ENCODE results near the gene DPP10. TPM values are rescaled to one million over a fixed set of nuclear protein-coding genes. Genes with fewer than 3 reads are reported as not detected.

DPP10 gene
- total and polyA plus RNA-seq, 8 donors: 1.1 to 8.2 (median 5.8) TPM

DNA sequence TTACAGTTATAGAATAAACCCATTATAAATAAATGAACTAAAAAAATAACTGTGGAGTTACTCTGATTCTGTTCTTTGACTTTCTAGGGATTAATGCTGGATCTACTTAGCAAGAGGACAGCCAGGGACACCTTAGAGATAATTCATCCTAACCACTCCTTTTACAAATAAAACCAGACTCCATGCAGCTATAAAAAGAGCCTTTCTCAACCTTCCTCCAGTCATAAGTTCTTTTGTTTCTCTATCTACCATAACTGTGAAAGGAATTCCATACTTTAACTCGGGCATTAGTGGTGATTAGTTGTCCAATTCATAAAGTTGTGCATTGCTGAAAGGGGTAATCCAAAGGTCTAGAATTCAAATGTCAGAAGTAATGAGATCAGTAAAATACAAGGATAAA is 682.4 kb downstream of the DPP10 start:
- no peaks in the 10 kb centered on the region for H3K36me3 ChIP-seq
- H3K9me3 ChIP-seq: no peaks in the 10 kb centered on the region
- ATAC-seq (no peak), DNase-seq (no peak), FAIRE-seq (no peak)
- no peak overlapping the region for H3K27ac ChIP-seq
- no peaks in the 10 kb centered on the region for H3K27me3 ChIP-seq
- TF ChIP-seq, protein P1, sequence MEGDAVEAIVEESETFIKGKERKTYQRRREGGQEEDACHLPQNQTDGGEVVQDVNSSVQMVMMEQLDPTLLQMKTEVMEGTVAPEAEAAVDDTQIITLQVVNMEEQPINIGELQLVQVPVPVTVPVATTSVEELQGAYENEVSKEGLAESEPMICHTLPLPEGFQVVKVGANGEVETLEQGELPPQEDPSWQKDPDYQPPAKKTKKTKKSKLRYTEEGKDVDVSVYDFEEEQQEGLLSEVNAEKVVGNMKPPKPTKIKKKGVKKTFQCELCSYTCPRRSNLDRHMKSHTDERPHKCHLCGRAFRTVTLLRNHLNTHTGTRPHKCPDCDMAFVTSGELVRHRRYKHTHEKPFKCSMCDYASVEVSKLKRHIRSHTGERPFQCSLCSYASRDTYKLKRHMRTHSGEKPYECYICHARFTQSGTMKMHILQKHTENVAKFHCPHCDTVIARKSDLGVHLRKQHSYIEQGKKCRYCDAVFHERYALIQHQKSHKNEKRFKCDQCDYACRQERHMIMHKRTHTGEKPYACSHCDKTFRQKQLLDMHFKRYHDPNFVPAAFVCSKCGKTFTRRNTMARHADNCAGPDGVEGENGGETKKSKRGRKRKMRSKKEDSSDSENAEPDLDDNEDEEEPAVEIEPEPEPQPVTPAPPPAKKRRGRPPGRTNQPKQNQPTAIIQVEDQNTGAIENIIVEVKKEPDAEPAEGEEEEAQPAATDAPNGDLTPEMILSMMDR (IDR thresholded peaks at IDR 0.05): no peak
- intact Hi-C loops (cut with DNase I): no loop called here
- no peaks in the 10 kb centered on the region for H3K4me1 ChIP-seq
- 40 to 47% methylated on average over 1 of the region's 1 CpG for WGBS, 2 donors
- H3K4me3 ChIP-seq: no peak overlapping the region

DNA sequence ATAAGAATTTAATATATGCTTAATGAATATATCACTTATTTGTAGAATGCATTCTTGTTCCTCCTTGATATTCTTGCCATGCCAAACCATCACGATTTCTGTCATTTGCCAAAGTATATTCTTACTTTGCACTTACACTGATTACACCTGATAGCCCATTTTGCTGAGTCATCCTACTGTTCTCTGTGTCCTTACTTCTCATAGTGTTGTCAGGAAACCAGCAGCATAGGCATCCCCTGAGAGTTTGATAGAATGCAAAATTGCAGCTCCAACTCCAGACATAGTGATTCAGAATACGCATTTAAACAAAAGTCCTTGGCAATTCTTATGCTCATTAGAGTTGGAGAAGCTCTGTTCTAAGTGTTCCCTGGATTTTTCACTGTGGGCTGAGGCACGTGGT is 687.1 kb downstream of the DPP10 start:
- DNase-seq (no peak), ATAC-seq (no peak), FAIRE-seq (no peak)
- intact Hi-C loops (cut with DNase I): no loop called here
- no peaks in the 10 kb centered on the region for H3K9me3 ChIP-seq
- H3K27me3 ChIP-seq: no peaks in the 10 kb centered on the region
- no peaks in the 10 kb centered on the region for H3K4me1 ChIP-seq
- TF ChIP-seq, protein P1 (IDR thresholded peaks at IDR 0.05): no peak
- WGBS, 2 donors: 72% methylated on average over 3 of the region's 3 CpGs
- no peak overlapping the region for H3K27ac ChIP-seq
- no peaks in the 10 kb centered on the region for H3K36me3 ChIP-seq
- H3K4me3 ChIP-seq: no peak overlapping the region

DNA sequence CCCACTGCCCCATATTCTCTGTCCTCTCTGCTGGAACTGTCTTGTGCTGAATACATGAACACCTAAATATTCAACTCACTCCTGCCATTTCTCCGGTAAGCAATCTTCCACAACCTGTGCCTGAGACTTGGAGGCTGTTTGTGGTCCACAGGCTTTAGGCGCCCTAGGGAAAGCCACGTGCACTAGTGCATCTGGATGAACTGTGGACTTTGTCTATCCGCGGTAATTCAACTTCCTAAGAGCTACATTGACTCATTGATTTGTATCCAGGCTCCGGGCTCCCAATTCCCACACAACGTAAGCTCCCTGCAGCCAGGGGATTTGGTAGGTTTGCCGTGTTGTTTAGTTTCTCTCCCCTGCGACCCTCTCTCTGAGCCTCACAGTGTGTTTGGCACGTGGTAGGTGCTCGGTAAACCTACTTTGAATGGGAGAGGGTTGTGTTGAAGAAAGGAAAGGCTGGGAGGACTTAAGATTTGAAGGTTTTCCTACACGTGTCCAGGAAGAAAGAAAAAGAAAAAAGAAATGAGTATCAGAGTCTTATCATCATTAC is 718.2 kb downstream of the DPP10 start:
- DNase-seq (peak in 4 of 6 donors; percentile 6 to 44 (median 14)), ATAC-seq (peak in 3 of 4 donors; percentile 8 to 26 (median 22)), FAIRE-seq (no peak)
- no peaks in the 10 kb centered on the region for H3K9me3 ChIP-seq
- H3K36me3 ChIP-seq: no peaks in the 10 kb centered on the region
- peaks cover 0 to 5% (median 0%) of the 10 kb centered on the region in 4 donors for H3K27me3 ChIP-seq
- H3K27ac ChIP-seq: peak overlapping the region in 3 of 4 donors; percentile 62 to 80 (median 80)
- WGBS, 2 donors: 12 to 15% methylated on average over 12 of the region's 12 CpGs
- peak overlapping the region; percentile 52 to 75 (median 64) for H3K4me3 ChIP-seq
- intact Hi-C loops (cut with DNase I): no loop called here
- H3K4me1 ChIP-seq: peaks cover 0 to 7% (median 5%) of the 10 kb centered on the region in 3 donors
- TF ChIP-seq, protein P1 (IDR thresholded peaks at IDR 0.05): no peak

DNA sequence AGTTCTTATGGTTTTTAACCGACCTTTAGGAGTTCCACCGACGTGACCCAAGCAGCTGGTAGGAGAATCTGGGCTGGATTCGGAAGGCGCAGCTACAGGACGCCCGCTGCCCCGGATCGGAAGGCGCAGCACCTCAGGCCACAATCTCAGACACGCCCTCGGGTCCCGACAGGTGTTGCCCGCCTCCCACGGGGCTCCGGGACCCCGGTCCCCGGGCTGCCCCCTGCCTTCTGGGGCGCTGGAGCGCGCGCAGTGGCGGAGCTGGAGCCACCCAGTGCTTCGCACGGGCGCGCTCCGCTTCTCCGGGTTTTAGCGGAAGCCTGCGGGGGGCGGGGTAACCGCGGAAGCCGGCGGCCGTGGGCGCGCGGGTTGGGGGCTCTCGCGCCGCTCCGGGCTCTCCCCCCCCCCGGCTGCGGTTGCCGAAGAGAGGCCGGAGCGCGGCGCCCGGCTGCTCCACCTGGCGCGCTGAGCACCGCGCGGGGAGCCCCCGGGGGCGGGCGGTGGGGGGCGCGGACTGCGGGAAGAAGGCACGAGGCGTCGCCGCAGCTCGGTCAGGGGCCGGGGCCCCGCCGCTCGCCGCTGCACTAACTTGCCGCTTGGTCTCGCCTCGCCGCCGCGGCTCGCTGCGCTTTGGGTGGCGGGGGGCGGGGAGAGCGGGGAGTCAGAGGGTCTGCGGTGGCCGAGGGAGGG is 718.8 kb downstream of the DPP10 start:
- Histone ChIP-seq H3K27ac (peak overlapping the region; percentile 51 to 80 (median 71)), H3K4me3 (peak overlapping the region; percentile 52 to 75 (median 64)), H3K36me3 (no peaks in the 10 kb centered on the region), H3K4me1 (peaks cover 0 to 7% (median 4%) of the 10 kb centered on the region in 3 donors), H3K27me3 (peaks cover 0 to 5% (median 0%) of the 10 kb centered on the region in 4 donors), H3K9me3 (no peaks in the 10 kb centered on the region)
- TF ChIP-seq, protein P1 (IDR thresholded peaks at IDR 0.05): no peak
- FAIRE-seq: no peak
- DNase-seq: peak; percentile 71 to 87 (median 72)
- intact Hi-C loops (cut with DNase I): no loop called here
- WGBS, 2 donors: 0 to 1% methylated on average over 44 to 86 of the region's 86 CpGs
- ATAC-seq: peak; percentile 76 to 82 (median 80)
